KMS-11 (cell line): Measurements from ENCODE around the gene CLIC3.

Experiments
- H2AFZ ChIP-seq: fragments of 200-600 bp; sonication (generic); 2 replicates; pipeline ENCODE4 v1.6.1; 2016; ENCODE audit warnings: antibody characterized with exemption, mixed run types, low read depth
- H3K27ac ChIP-seq: fragments of 200-600 bp; sonication (generic); 2 replicates; pipeline ENCODE4 v1.6.1; 2016; ENCODE audit warnings: mild to moderate bottlenecking, mixed run types
- H3K27me3 ChIP-seq: fragments of 200-600 bp; sonication (generic); 2 replicates; pipeline ENCODE4 v1.6.1; 2017; ENCODE audit warnings: mild to moderate bottlenecking, low read depth, mixed run types, moderate library complexity; ENCODE audit not compliant: insufficient read depth
- H3K36me3 ChIP-seq: fragments of 200-600 bp; sonication (generic); 2 replicates; pipeline ENCODE4 v1.6.1; 2017; ENCODE audit warnings: mild to moderate bottlenecking, mixed run types; ENCODE audit not compliant: insufficient read depth
- H3K4me1 ChIP-seq: fragments of 200-600 bp; sonication (generic); 2 replicates; pipeline ENCODE4 v1.6.1; 2016; ENCODE audit warnings: mild to moderate bottlenecking, low read depth, mixed run types; ENCODE audit not compliant: poor library complexity, severe bottlenecking
- H3K4me2 ChIP-seq: fragments of 200-600 bp; sonication (generic); 2 replicates; pipeline ENCODE4 v1.7.0; 2016; ENCODE audit warnings: mild to moderate bottlenecking, mixed run types
- H3K4me3 ChIP-seq: fragments of 200-600 bp; sonication (generic); IDR thresholded peaks from 2 replicates; pipeline ENCODE4 v1.6.1; 2017; ENCODE audit warnings: low read depth, low read length, mixed read lengths; ENCODE audit not compliant: insufficient read depth
- H3K79me2 ChIP-seq: fragments of 200-600 bp; sonication (generic); 2 replicates; pipeline ENCODE4 v1.6.1; 2016; ENCODE audit warnings: low read depth, mixed run types; ENCODE audit not compliant: insufficient read depth
- H3K9ac ChIP-seq: fragments of 200-600 bp; sonication (generic); 2 replicates; pipeline ENCODE4 v1.6.1; 2016; ENCODE audit warnings: mild to moderate bottlenecking, mixed run types
- H4K20me1 ChIP-seq: fragments of 200-600 bp; sonication (generic); 2 replicates; pipeline ENCODE4 v1.6.1; 2016; ENCODE audit warnings: mild to moderate bottlenecking, mixed run types; ENCODE audit not compliant: insufficient read depth
- TF ChIP-seq, protein P1 (sequence below): fragments of 200-600 bp; sonication (generic); conservative IDR thresholded peaks from 2 replicates; pipeline ENCODE4 v1.6.1; 2017; ENCODE audit warnings: low read depth, mild to moderate bottlenecking, antibody characterized with exemption, low read length, moderate library complexity, mixed read lengths

Gene CLIC3

DNA sequence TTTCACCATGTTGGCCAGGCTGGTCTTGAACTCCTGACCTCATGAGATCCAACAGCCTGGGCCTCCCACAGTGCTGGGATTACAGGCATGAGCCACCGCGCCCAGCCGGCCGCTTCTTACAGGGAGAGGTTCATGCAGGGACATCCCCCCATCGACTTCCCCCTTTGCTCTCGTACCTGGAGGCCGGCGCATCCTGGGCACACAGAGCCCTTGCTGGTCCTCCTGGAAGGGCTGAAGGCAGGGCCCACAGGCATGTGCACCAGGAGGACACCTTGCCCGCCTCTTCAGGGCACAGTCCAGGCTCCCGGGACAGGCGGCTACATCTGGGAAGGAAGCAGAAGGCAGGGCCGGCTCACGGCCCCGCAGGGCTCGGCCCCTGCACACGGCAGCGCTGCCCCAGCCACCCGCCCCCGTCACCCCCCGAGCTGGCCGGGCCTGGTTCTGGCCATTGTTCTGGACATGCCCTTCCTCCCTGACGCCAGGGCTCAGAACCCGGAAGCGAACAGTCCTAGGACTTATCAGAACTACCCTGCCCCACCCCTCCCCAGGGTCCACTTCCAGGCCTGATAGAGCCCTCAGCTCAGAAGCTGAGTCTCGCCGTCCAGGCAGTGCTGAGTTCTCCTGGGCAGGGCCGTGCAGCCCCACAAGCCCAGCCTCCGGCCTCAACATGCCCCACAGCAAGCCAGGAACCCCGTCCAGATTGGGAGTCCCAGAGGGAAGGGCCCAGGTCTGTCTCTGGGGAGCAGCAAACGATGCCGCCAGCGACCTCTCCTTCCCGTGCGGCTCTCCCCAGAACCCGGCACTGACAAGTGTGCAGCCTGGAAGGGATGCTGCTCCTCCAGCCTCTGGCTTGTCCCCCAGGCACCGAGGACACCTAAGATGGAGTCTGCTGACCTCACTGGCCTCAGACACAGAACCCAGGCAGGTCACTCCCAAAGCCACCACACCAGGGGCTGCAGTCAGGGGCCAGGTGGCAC lies 46.7 kb upstream of the CLIC3 start:
- no peak overlapping the region for H2AFZ ChIP-seq
- H3K27me3 ChIP-seq, result peaks cover 90% of the 10 kb centered on the region
- TF ChIP-seq, protein P1, sequence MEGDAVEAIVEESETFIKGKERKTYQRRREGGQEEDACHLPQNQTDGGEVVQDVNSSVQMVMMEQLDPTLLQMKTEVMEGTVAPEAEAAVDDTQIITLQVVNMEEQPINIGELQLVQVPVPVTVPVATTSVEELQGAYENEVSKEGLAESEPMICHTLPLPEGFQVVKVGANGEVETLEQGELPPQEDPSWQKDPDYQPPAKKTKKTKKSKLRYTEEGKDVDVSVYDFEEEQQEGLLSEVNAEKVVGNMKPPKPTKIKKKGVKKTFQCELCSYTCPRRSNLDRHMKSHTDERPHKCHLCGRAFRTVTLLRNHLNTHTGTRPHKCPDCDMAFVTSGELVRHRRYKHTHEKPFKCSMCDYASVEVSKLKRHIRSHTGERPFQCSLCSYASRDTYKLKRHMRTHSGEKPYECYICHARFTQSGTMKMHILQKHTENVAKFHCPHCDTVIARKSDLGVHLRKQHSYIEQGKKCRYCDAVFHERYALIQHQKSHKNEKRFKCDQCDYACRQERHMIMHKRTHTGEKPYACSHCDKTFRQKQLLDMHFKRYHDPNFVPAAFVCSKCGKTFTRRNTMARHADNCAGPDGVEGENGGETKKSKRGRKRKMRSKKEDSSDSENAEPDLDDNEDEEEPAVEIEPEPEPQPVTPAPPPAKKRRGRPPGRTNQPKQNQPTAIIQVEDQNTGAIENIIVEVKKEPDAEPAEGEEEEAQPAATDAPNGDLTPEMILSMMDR, result no peak
- no peak overlapping the region for H3K4me2 ChIP-seq
- H3K36me3 ChIP-seq, result no peaks in the 10 kb centered on the region
- H3K27ac ChIP-seq, result no peak overlapping the region
- H3K9ac ChIP-seq, result no peak overlapping the region
- no peak overlapping the region for H3K4me3 ChIP-seq
- H3K79me2 ChIP-seq, result no peaks in the 10 kb centered on the region
- H4K20me1 ChIP-seq, result no peaks in the 10 kb centered on the region
- no peaks in the 10 kb centered on the region for H3K4me1 ChIP-seq

DNA sequence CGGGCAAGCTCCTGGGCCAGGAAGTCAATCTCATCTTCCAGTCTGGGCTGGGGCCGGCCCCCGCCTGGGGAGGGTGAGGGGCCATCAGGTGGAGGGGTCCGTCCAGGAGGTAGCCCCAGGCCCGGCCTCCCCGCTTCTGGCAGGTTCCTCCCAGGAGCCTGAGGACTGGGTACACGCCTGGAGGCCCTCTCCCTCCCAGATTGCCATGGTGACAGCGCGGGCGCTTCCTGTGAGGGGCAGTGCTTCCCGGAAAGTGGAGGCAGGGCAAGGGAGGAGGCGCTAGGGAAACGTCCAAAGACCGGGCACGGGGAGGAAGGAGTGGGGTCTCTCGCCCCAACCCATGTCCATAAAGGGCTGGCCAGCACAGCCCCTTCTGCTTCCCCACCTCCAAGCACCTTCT lies 44.8 kb upstream of the CLIC3 start:
- TF ChIP-seq, protein P1, result no peak
- no peak overlapping the region for H3K27ac ChIP-seq
- no peak overlapping the region for H3K9ac ChIP-seq
- peaks cover 89% of the 10 kb centered on the region for H3K27me3 ChIP-seq
- H3K4me1 ChIP-seq, result no peaks in the 10 kb centered on the region
- no peaks in the 10 kb centered on the region for H4K20me1 ChIP-seq
- no peak overlapping the region for H3K4me2 ChIP-seq
- no peak overlapping the region for H2AFZ ChIP-seq
- H3K36me3 ChIP-seq, result no peaks in the 10 kb centered on the region
- no peaks in the 10 kb centered on the region for H3K79me2 ChIP-seq
- no peak overlapping the region for H3K4me3 ChIP-seq

DNA sequence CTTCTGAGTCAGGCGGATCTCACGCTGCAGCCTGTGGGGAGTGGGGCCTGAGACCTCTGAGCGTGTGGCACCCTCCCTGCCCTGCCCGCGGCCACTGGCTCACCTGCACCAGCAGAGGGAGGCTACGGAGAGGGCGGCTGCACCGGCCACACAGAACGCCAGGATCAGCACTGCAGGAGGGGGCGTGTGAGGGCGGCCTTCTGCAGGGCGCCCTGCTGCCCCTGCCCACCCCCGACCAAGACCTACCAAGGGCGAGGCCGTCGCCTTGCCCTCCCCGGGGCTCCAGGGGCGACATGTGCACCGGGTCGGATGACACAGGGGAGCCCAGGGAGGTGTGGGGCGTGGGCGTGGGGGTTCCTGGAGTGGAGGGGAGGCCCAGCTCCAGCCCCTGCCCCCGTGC lies 44.2 kb upstream of the CLIC3 start:
- Histone ChIP-seq H3K36me3 (no peaks in the 10 kb centered on the region), H3K4me1 (no peaks in the 10 kb centered on the region), H3K27ac (no peak overlapping the region), H3K4me2 (no peak overlapping the region), H3K9ac (no peak overlapping the region), H2AFZ (no peak overlapping the region), H3K27me3 (peaks cover 87% of the 10 kb centered on the region), H3K79me2 (no peaks in the 10 kb centered on the region), H3K4me3 (no peak overlapping the region), H4K20me1 (no peaks in the 10 kb centered on the region)
- TF ChIP-seq, protein P1, result no peak

DNA sequence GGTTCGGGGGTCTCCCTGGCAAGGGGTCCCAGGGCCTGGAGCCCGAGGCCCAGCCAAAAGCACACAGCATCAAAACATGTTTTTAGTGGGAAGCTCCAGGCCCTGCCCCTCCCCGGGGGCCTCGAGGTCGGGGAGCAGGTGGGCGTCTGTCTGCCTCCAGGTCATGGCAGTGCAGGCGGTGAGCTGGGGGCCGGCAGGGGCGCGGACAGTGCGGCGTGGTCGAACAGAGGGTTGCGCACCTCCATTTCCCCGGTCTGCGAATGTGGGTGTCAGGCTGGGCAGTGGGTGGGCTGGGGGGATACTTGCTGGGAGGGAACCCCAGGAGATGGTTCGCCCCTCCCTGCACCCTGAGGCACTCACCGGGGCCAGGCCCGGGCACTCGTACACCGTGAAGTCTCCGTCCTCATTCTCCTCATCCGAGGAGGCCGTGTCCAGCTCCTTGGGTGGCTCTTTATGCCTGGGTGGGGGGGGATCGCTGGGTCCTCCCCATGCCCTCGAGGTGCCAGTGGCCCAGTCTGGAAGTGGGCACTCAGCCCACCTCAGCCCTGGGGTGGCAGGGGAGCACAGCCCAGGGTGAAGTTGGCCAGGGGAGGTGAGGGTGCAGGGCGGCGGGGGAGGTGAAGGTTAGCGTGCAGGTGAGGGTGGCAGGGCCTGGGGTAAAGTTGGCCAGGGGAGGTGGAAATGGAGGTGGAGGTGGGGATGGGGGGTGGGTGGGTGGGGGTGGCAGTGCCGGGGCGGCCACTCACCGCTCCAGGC lies 43.4 kb upstream of the CLIC3 start:
- H3K27me3 ChIP-seq, result peaks cover 80% of the 10 kb centered on the region
- H3K4me1 ChIP-seq, result peaks cover 7% of the 10 kb centered on the region
- no peak overlapping the region for H3K9ac ChIP-seq
- no peaks in the 10 kb centered on the region for H3K79me2 ChIP-seq
- H3K4me3 ChIP-seq, result no peak overlapping the region
- H3K36me3 ChIP-seq, result no peaks in the 10 kb centered on the region
- no peak overlapping the region for H2AFZ ChIP-seq
- no peaks in the 10 kb centered on the region for H4K20me1 ChIP-seq
- H3K4me2 ChIP-seq, result no peak overlapping the region
- no peak overlapping the region for H3K27ac ChIP-seq
- TF ChIP-seq, protein P1, result no peak
